H9 (cell line): Measurements from ENCODE around the gene DDO. TPM values are rescaled to one million over a fixed set of nuclear protein-coding genes. Genes with fewer than 3 reads are reported as not detected.

Source experiments
- DNase-seq: peaks from one replicate; pipeline ENCODE4 v3.0.0-alpha.2; 2017
- H2AFZ ChIP-seq: one replicate; pipeline ENCODE4 v1.6.1; 2013; ENCODE audit warnings: mild to moderate bottlenecking, low read length, control low read depth, moderate library complexity
- H2AK5ac ChIP-seq: 2 replicates; pipeline ENCODE4 v1.6.1; 2013; ENCODE audit warnings: low read length, control low read depth, mixed read lengths; ENCODE audit not compliant: insufficient read length
- H2BK120ac ChIP-seq: one replicate; pipeline ENCODE4 v1.6.1; 2013; ENCODE audit warnings: low read depth, mild to moderate bottlenecking, low read length, control low read depth, inconsistent platforms; ENCODE audit not compliant: poor library complexity, severe bottlenecking
- H2BK12ac ChIP-seq: 2 replicates; pipeline ENCODE4 v1.6.1; 2013; ENCODE audit warnings: low read length, control low read depth, mixed read lengths, low read depth; ENCODE audit not compliant: insufficient read length
- H2BK15ac ChIP-seq: 2 replicates; pipeline ENCODE4 v1.6.1; 2013; ENCODE audit warnings: low read depth, low read length, control low read depth
- H2BK20ac ChIP-seq: one replicate; pipeline ENCODE4 v1.6.1; 2013; ENCODE audit warnings: low read depth, mild to moderate bottlenecking, low read length, control low read depth, inconsistent platforms; ENCODE audit not compliant: poor library complexity, severe bottlenecking
- H2BK5ac ChIP-seq: 2 replicates; pipeline ENCODE4 v1.6.1; 2013; ENCODE audit warnings: low read length, control low read depth, mixed read lengths; ENCODE audit not compliant: insufficient read length
- H3K14ac ChIP-seq: 2 replicates; pipeline ENCODE4 v1.6.1; 2013; ENCODE audit warnings: low read length, control low read depth; ENCODE audit not compliant: insufficient read depth
- H3K18ac ChIP-seq: 2 replicates; pipeline ENCODE4 v1.6.1; 2013; ENCODE audit warnings: low read depth, mild to moderate bottlenecking, mixed read lengths, low read length, control low read depth; ENCODE audit not compliant: insufficient read length
- H3K23ac ChIP-seq: 2 replicates; pipeline ENCODE4 v1.6.1; 2013; ENCODE audit warnings: low read length, control low read depth, mixed read lengths, low read depth; ENCODE audit not compliant: insufficient read length
- H3K23me2 ChIP-seq: 2 replicates; pipeline ENCODE4 v1.6.1; 2013; ENCODE audit warnings: low read depth, mild to moderate bottlenecking, mixed read lengths, low read length, control low read depth; ENCODE audit not compliant: insufficient read length, poor library complexity, severe bottlenecking
- H3K27ac ChIP-seq: 2 replicates; pipeline ENCODE4 v1.5.1; 2013; ENCODE audit warnings: low read length, control low read depth, mixed read lengths, low read depth; ENCODE audit not compliant: insufficient read length
- H3K27me3 ChIP-seq: 2 replicates; pipeline ENCODE4 v1.6.1; 2013; ENCODE audit warnings: low read length, control low read depth, inconsistent platforms; ENCODE audit not compliant: insufficient read depth
- H3K4ac ChIP-seq: 2 replicates; pipeline ENCODE4 v1.6.1; 2013; ENCODE audit warnings: low read depth, mild to moderate bottlenecking, control low read depth, inconsistent platforms, low read length, moderate library complexity
- H3K4me1 ChIP-seq: 2 replicates; pipeline ENCODE4 v1.6.1; 2013; ENCODE audit warnings: low read length, control low read depth, inconsistent platforms; ENCODE audit not compliant: insufficient read depth
- H3K4me2 ChIP-seq: 2 replicates; pipeline ENCODE4 v1.6.1; 2013; ENCODE audit warnings: low read length, control low read depth, mixed read lengths; ENCODE audit not compliant: insufficient read length, insufficient read depth
- H3K56ac ChIP-seq: 2 replicates; pipeline ENCODE4 v1.6.1; 2013; ENCODE audit warnings: low read depth, mild to moderate bottlenecking, mixed read lengths, low read length, control low read depth; ENCODE audit not compliant: insufficient read length
- H3K79me1 ChIP-seq: 2 replicates; pipeline ENCODE4 v1.6.1; 2013; ENCODE audit warnings: low read depth, mild to moderate bottlenecking, moderate library complexity, low read length, control low read depth, inconsistent platforms; ENCODE audit not compliant: insufficient read depth, poor library complexity, severe bottlenecking
- H3K79me2 ChIP-seq: 2 replicates; pipeline ENCODE4 v1.6.1; 2013; ENCODE audit warnings: low read length, control low read depth, inconsistent platforms; ENCODE audit not compliant: insufficient read depth
- H3K9ac ChIP-seq: 2 replicates; pipeline ENCODE4 v1.6.1; 2013; ENCODE audit warnings: low read length, control low read depth, mixed read lengths; ENCODE audit not compliant: insufficient read length; ENCODE audit errors: extremely low read depth
- H3K9me3 ChIP-seq: one replicate; pipeline ENCODE4 v1.6.1; 2013; ENCODE audit warnings: low read depth, low read length, inconsistent platforms; ENCODE audit not compliant: control insufficient read depth
- H3T11ph ChIP-seq: one replicate; pipeline ENCODE4 v1.6.1; 2013; ENCODE audit warnings: mild to moderate bottlenecking, low read length, control low read depth, inconsistent platforms
- H4K20me1 ChIP-seq: one replicate; pipeline ENCODE4 v1.6.1; 2013; ENCODE audit not compliant: control insufficient read depth, insufficient read length, insufficient read depth
- H4K5ac ChIP-seq: 2 replicates; pipeline ENCODE4 v1.6.1; 2013; ENCODE audit warnings: low read depth, mild to moderate bottlenecking, mixed read lengths, low read length, control low read depth; ENCODE audit not compliant: insufficient read length
- H4K8ac ChIP-seq: replicated peaks from 2 replicates; pipeline ENCODE4 v1.6.1; 2013; ENCODE audit warnings: low read length, control low read depth, mixed read lengths, low read depth; ENCODE audit not compliant: insufficient read length
- H4K91ac ChIP-seq: 2 replicates; pipeline ENCODE4 v1.6.1; 2013; ENCODE audit warnings: low read depth, mild to moderate bottlenecking, moderate library complexity, mixed read lengths, low read length, control low read depth; ENCODE audit not compliant: insufficient read length
- H3K27ac Mint-ChIP-seq, 3 experiments: 2 replicates in 2 of 3; 3 replicates in 1 of 3; pipeline ENCODE4 v1.8.0; 2020 to 2021; ENCODE audit warnings: mixed read lengths in 3 of 3, mild to moderate bottlenecking in 1 of 3, moderate library complexity in 1 of 3
- H3K27me3 Mint-ChIP-seq: 2 replicates; pipeline ENCODE4 v1.8.0; 2021; ENCODE audit warnings: low read depth, mild to moderate bottlenecking, moderate library complexity, mixed read lengths
- H3K36me3 Mint-ChIP-seq, 3 experiments: 2 replicates in 2 of 3; 3 replicates in 1 of 3; pipeline ENCODE4 v1.8.0; 2020 to 2021; ENCODE audit warnings: low read depth in 3 of 3, mixed read lengths in 3 of 3; ENCODE audit not compliant: insufficient read depth in 1 of 3
- H3K4me1 Mint-ChIP-seq, 2 experiments: 2 replicates each; pipeline ENCODE4 v1.8.0; 2020; ENCODE audit warnings: mixed read lengths in 2 of 2
- H3K4me3 Mint-ChIP-seq, 2 experiments: 2 replicates in 1 of 2; 3 replicates in 1 of 2; pipeline ENCODE4 v1.8.0; 2020 to 2021; ENCODE audit warnings: mild to moderate bottlenecking in 2 of 2, mixed read lengths in 2 of 2, moderate library complexity in 1 of 2
- H3K9me3 Mint-ChIP-seq, 2 experiments: 2 replicates in 1 of 2; 3 replicates in 1 of 2; pipeline ENCODE4 v1.8.0; 2020; ENCODE audit warnings: mild to moderate bottlenecking in 2 of 2, mixed read lengths in 2 of 2, moderate library complexity in 1 of 2
- WGBS: extraction: QIAGEN DNeasy Blood & Tissue Kit; methylation state at CpG from one replicate; pipeline ENCODE4 v1.1.7; 2013; ENCODE audit warnings: missing lambda C conversion rate, low lambda C conversion rate, mixed read lengths; ENCODE audit not compliant: insufficient read length; ENCODE audit errors: extremely low coverage; 5-methylcytosine and 5-hydroxymethylcytosine counted together
- total RNA-seq: library from RNA; stranded (reverse); gene quantifications from 2 replicates; pipeline ENCODE4 v1.2.1, GENCODE V29; 2021
- TF ChIP-seq, protein P1 (sequence below): fragments of 200-600 bp; sonication (generic); conservative IDR thresholded peaks from 3 replicates; pipeline ENCODE4 v1.8.0; 2021; ENCODE audit warnings: antibody characterized with exemption, mild to moderate bottlenecking

DDO gene
- total RNA-seq, 1 experiment from 2014 or later = not detected

DNA sequence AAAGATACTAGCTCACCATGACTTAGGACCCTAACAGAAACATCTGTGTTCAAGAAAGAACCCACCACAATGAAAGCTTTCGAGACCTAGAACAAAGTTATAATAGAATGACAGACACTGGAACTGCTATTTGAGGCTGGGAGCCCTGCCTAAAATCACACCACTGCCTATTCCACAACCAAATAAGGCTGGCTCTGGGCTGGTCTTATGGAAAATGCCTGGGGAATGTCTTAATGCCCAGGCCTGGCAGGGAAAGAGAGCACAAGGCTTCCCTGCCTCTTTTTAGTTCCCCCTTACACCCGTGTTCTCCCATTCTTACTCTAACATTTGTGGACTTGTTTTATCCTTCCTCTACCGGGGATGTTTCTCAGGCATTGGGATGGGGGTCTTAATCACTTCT is 51.6 kb downstream of the DDO start:
- DNase-seq = no peak
- no peak overlapping the region for H3K56ac ChIP-seq
- peaks cover 2% of the 10 kb centered on the region; the same call in 1 of the 2 replicates for H3K27me3 ChIP-seq
- no peaks in the 10 kb centered on the region for H4K20me1 ChIP-seq
- no peaks in the 10 kb centered on the region for H3K23me2 ChIP-seq
- H4K5ac ChIP-seq = no peak overlapping the region
- no peak overlapping the region for H2AFZ ChIP-seq
- H3K18ac ChIP-seq = no peak overlapping the region
- H3K27me3 Mint-ChIP-seq = peaks cover 22% of the 10 kb centered on the region
- no peaks in the 10 kb centered on the region for H3K79me1 ChIP-seq
- peaks cover 0 to 4% of the 10 kb centered on the region in 2 experiments; a peak in 3 of 5 replicates for H3K9me3 Mint-ChIP-seq
- no peak overlapping the region for H3K4me2 ChIP-seq
- H3K9ac ChIP-seq = no peak overlapping the region
- H3K36me3 Mint-ChIP-seq = no peaks in the 10 kb centered on the region
- no CpG with 5 or more reads among the region's 3 CpGs for WGBS
- no peak overlapping the region for H2BK20ac ChIP-seq
- no peak overlapping the region for H3T11ph ChIP-seq
- H2BK5ac ChIP-seq = no peak overlapping the region
- no peak overlapping the region for H3K27ac Mint-ChIP-seq
- no peak overlapping the region for H2AK5ac ChIP-seq
- H3K4me1 ChIP-seq = no peaks in the 10 kb centered on the region
- H3K27ac ChIP-seq = no peak overlapping the region
- H2BK15ac ChIP-seq = no peak overlapping the region
- no peak overlapping the region for H4K91ac ChIP-seq
- no peaks in the 10 kb centered on the region for H3K79me2 ChIP-seq
- H3K23ac ChIP-seq = no peak overlapping the region
- TF ChIP-seq, protein P1, sequence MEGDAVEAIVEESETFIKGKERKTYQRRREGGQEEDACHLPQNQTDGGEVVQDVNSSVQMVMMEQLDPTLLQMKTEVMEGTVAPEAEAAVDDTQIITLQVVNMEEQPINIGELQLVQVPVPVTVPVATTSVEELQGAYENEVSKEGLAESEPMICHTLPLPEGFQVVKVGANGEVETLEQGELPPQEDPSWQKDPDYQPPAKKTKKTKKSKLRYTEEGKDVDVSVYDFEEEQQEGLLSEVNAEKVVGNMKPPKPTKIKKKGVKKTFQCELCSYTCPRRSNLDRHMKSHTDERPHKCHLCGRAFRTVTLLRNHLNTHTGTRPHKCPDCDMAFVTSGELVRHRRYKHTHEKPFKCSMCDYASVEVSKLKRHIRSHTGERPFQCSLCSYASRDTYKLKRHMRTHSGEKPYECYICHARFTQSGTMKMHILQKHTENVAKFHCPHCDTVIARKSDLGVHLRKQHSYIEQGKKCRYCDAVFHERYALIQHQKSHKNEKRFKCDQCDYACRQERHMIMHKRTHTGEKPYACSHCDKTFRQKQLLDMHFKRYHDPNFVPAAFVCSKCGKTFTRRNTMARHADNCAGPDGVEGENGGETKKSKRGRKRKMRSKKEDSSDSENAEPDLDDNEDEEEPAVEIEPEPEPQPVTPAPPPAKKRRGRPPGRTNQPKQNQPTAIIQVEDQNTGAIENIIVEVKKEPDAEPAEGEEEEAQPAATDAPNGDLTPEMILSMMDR = no peak
- H2BK12ac ChIP-seq = no peak overlapping the region
- no peak overlapping the region for H3K4ac ChIP-seq
- H3K14ac ChIP-seq = 0 out of 2 replicates have a peak overlapping the region, but pooled peaks have one; percentile 13
- no peak overlapping the region for H4K8ac ChIP-seq
- peaks cover 44 to 49% of the 10 kb centered on the region in 2 experiments for H3K4me1 Mint-ChIP-seq
- no peak overlapping the region for H2BK120ac ChIP-seq
- no peak overlapping the region for H3K4me3 Mint-ChIP-seq
- no peaks in the 10 kb centered on the region for H3K9me3 ChIP-seq
